NCI-H748 treated with DMSO at 0.1 percent for 48 hours (cell line): ENCODE data around the gene USP14.

Experiments used
- DNase-seq: peaks from one replicate; lab custom pipeline; 2025; lab: John Stamatoyannopoulos, UW

USP14 gene

GRCh38 chr18:159933-160332 lies 1.6 kb downstream of the USP14 start:
- no peak for DNase-seq

- no peak for DNase-seq
Observed at GRCh38 chr18:160831-161570, 2.6 kb downstream of the USP14 start.

- no peak for DNase-seq
Observed at GRCh38 chr18:172361-172760, 14.0 kb downstream of the USP14 start.

GRCh38 chr18:179499-179898 lies 21.1 kb downstream of the USP14 start:
- no peak for DNase-seq

GRCh38 chr18:181711-182110 lies 23.4 kb downstream of the USP14 start:
- no peak for DNase-seq

- DNase-seq = no peak
Observed at GRCh38 chr18:183769-184168, 25.4 kb downstream of the USP14 start.

GRCh38 chr18:189254-189653 lies 30.9 kb downstream of the USP14 start:
- no peak for DNase-seq

- no peak for DNase-seq
Observed at GRCh38 chr18:191725-192124, 33.4 kb downstream of the USP14 start.

GRCh38 chr18:192801-193200 lies 34.4 kb downstream of the USP14 start:
- DNase-seq = no peak

GRCh38 chr18:195651-196050 lies 37.3 kb downstream of the USP14 start:
- no peak for DNase-seq

- no peak for DNase-seq
Observed at GRCh38 chr18:199214-199613, 40.9 kb downstream of the USP14 start.

GRCh38 chr18:199768-200167 lies 41.4 kb downstream of the USP14 start:
- peak; percentile 94 for DNase-seq

GRCh38 chr18:210075-210474 lies 51.7 kb downstream of the USP14 start:
- no peak for DNase-seq

GRCh38 chr18:210733-211132 lies 52.4 kb downstream of the USP14 start:
- DNase-seq = no peak

- no peak for DNase-seq
Observed at GRCh38 chr18:211582-211981, 53.2 kb downstream of the USP14 start.

- no peak for DNase-seq
Observed at GRCh38 chr18:212780-213179, 54.4 kb downstream of the USP14 start.

GRCh38 chr18:213505-213904 lies 55.1 kb downstream of the USP14 start:
- DNase-seq = no peak

- no peak for DNase-seq
Observed at GRCh38 chr18:213966-214365, 55.6 kb downstream of the USP14 start.

- no peak for DNase-seq
Observed at GRCh38 chr18:215448-216010, 57.2 kb downstream of the USP14 start.

GRCh38 chr18:217532-218336 lies 59.4 kb downstream of the USP14 start:
- DNase-seq = no peak

GRCh38 chr18:220708-221107 lies 62.4 kb downstream of the USP14 start:
- no peak for DNase-seq

- DNase-seq = no peak
Observed at GRCh38 chr18:225745-226144, 67.4 kb downstream of the USP14 start.

GRCh38 chr18:227374-227773 lies 69.0 kb downstream of the USP14 start:
- DNase-seq = no peak
